Karpas-422 (cell line): Measurements from ENCODE around the gene HOXC9. TPM values are rescaled to one million over a fixed set of nuclear protein-coding genes. Genes with fewer than 3 reads are reported as not detected.

ENCODE experiments used
- DNase-seq: peaks from one replicate; pipeline ENCODE4 v3.0.0-alpha.2; 2015
- H2AFZ ChIP-seq: fragments of 200-600 bp; sonication (generic); 2 replicates; pipeline ENCODE4 v1.6.1; 2014; ENCODE audit warnings: antibody characterized with exemption, low read length, mixed read lengths
- H3K27ac ChIP-seq: fragments of 200-600 bp; sonication (generic); 2 replicates; pipeline ENCODE4 v1.5.1; 2014; ENCODE audit warnings: mild to moderate bottlenecking, low read length, moderate library complexity
- H3K27me3 ChIP-seq: fragments of 200-600 bp; sonication (generic); 2 replicates; pipeline ENCODE4 v1.6.1; 2014; ENCODE audit warnings: low read length, mixed read lengths
- H3K36me3 ChIP-seq: fragments of 200-600 bp; sonication (generic); 2 replicates; pipeline ENCODE4 v1.6.1; 2014; ENCODE audit warnings: low read length, mixed read lengths; ENCODE audit not compliant: insufficient read depth
- H3K4me1 ChIP-seq: fragments of 200-600 bp; sonication (generic); 2 replicates; pipeline ENCODE4 v1.6.1; 2014; ENCODE audit warnings: mild to moderate bottlenecking, low read length, mixed read lengths
- H3K4me2 ChIP-seq: fragments of 200-600 bp; sonication (generic); 2 replicates; pipeline ENCODE4 v1.6.1; 2014; ENCODE audit warnings: low read length, low read depth, mild to moderate bottlenecking; ENCODE audit not compliant: poor library complexity, severe bottlenecking
- H3K4me3 ChIP-seq: fragments of 200-600 bp; sonication (generic); 2 replicates; pipeline ENCODE4 v1.5.1; 2014; ENCODE audit warnings: mild to moderate bottlenecking, antibody characterized with exemption, low read length, mixed read lengths
- H3K79me2 ChIP-seq: fragments of 200-600 bp; sonication (generic); 2 replicates; pipeline ENCODE4 v1.6.1; 2014; ENCODE audit warnings: mild to moderate bottlenecking, low read length, mixed read lengths
- H3K9ac ChIP-seq: fragments of 200-600 bp; sonication (generic); 2 replicates; pipeline ENCODE4 v1.6.0; 2014; ENCODE audit warnings: low read length
- H3K9me2 ChIP-seq: fragments of 200-600 bp; sonication (generic), shearing (Covaris generic); replicated peaks from 2 replicates; pipeline ENCODE4 v1.6.0; 2014; ENCODE audit warnings: mild to moderate bottlenecking, low read length, moderate library complexity; ENCODE audit not compliant: insufficient read depth
- H3K9me3 ChIP-seq: fragments of 300-700, 200-600 bp; sonication (generic); 2 replicates; pipeline ENCODE4 v1.6.1; 2014; ENCODE audit warnings: low read length, mixed read lengths
- H4K20me1 ChIP-seq: fragments of 200-600 bp; sonication (generic); 2 replicates; pipeline ENCODE4 v1.6.1; 2014; ENCODE audit warnings: mild to moderate bottlenecking, antibody characterized with exemption, low read length, low read depth; ENCODE audit not compliant: insufficient read depth
- total RNA-seq: library from RNA; depleted of rRNA; stranded (reverse); fragments of >200 nt; shearing (Covaris generic); gene quantifications from 2 replicates; pipeline ENCODE4 v1.2.3, GENCODE V29; 2014; ENCODE audit warnings: low replicate concordance

HOXC9 gene
- total RNA-seq, 1 experiment from 2014 or later: not detected

DNA sequence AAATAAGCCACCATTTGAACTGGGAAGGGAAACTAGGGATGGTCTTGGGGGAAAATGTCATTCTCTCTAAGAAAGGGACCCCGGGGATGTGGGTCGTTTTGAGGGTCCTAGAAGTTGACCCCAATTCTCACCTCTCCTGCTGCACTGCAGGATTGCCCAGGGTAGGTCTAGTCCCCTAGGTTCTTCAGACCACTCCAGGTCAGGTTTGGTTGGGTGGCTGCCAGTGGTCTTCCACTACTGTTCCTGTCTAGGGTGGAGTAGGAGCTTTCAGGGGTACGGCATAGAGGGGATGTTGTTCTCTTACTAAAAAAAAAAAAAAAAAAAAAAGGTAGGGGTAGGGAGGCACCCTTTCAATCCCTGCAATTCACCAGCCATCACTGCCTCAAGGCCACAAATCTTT, 16.1 kb downstream of the HOXC9 start:
- Histone ChIP-seq H3K4me1 (peaks cover 22% of the 10 kb centered on the region), H3K4me2 (peak overlapping the region; percentile 98), H3K4me3 (no peak overlapping the region), H4K20me1 (no peaks in the 10 kb centered on the region), H3K9me3 (no peaks in the 10 kb centered on the region), H2AFZ (no peak overlapping the region), H3K36me3 (no peaks in the 10 kb centered on the region), H3K27me3 (no peaks in the 10 kb centered on the region), H3K27ac (no peak overlapping the region), H3K9ac (no peak overlapping the region), H3K79me2 (no peaks in the 10 kb centered on the region), H3K9me2 (no peaks in the 10 kb centered on the region)
- no peak for DNase-seq

DNA sequence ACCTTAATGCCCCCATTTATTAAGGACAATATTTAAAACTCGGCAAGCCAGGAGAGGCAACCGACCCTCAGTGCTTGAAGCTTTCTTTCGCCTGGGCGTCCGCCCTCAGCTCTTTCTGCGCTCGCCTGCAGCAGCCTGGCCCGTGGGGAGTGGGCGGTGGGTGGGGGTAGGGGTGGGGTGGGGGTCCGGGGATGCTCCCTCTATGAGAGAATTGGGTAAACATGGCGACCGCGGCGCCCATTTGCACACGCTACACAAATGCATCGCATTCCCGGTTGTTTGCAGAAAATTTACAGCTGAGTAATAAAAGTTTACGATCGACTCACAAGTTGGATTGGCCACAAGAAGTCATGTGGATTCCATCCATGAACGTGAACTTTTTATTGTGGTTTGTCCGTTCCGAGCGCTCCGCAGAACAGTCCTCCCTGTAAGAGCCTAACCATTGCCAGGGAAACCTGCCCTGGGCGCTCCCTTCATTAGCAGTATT, 16.6 kb downstream of the HOXC9 start:
- Histone ChIP-seq H3K27me3 (no peaks in the 10 kb centered on the region), H4K20me1 (no peaks in the 10 kb centered on the region), H2AFZ (no peak overlapping the region), H3K9me3 (no peaks in the 10 kb centered on the region), H3K79me2 (no peaks in the 10 kb centered on the region), H3K4me3 (peak overlapping the region; percentile 75), H3K9me2 (no peaks in the 10 kb centered on the region), H3K9ac (peak overlapping the region; percentile 68), H3K4me2 (peak overlapping the region; percentile 98), H3K27ac (no peak overlapping the region), H3K36me3 (no peaks in the 10 kb centered on the region), H3K4me1 (peaks cover 19% of the 10 kb centered on the region)
- DNase-seq: no peak

DNA sequence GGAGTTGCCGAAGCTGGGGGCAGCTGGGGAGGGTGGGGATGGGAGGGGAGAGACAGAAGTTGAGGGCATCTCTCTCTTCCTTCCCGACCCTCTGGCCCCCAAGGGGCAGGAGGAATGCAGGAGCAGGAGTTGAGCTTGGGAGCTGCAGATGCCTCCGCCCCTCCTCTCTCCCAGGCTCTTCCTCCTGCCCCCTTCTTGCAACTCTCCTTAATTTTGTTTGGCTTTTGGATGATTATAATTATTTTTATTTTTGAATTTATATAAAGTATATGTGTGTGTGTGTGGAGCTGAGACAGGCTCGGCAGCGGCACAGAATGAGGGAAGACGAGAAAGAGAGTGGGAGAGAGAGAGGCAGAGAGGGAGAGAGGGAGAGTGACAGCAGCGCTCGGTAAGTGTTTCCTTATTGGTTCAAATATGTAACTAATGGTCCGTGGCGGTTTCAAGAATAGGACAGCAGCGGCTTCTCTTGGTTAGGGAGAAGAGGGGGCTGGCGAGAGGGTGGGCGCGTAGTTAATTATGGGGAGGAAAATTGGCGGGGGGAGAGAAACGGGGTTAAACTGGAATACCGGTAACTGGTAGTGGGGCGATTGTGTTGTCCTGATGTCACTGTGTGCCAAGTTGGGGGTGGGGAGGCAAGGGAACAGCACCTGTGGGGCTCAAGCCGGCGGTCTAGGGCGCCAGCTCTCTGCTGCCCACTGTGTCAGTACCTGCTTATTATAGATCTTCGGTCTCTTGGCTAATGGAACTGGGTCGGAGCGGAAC, 17.2 kb downstream of the HOXC9 start:
- Histone ChIP-seq H3K4me1 (peaks cover 19% of the 10 kb centered on the region), H3K9me3 (no peaks in the 10 kb centered on the region), H2AFZ (peak overlapping the region; percentile 44; the same call in 1 of the 2 replicates), H3K36me3 (no peaks in the 10 kb centered on the region), H3K79me2 (no peaks in the 10 kb centered on the region), H3K27ac (peak overlapping the region; percentile 69), H3K27me3 (no peaks in the 10 kb centered on the region), H3K9me2 (no peaks in the 10 kb centered on the region), H4K20me1 (no peaks in the 10 kb centered on the region), H3K4me2 (peak overlapping the region; percentile 98), H3K4me3 (peak overlapping the region; percentile 75), H3K9ac (peak overlapping the region; percentile 68)
- DNase-seq: peak; percentile 70

DNA sequence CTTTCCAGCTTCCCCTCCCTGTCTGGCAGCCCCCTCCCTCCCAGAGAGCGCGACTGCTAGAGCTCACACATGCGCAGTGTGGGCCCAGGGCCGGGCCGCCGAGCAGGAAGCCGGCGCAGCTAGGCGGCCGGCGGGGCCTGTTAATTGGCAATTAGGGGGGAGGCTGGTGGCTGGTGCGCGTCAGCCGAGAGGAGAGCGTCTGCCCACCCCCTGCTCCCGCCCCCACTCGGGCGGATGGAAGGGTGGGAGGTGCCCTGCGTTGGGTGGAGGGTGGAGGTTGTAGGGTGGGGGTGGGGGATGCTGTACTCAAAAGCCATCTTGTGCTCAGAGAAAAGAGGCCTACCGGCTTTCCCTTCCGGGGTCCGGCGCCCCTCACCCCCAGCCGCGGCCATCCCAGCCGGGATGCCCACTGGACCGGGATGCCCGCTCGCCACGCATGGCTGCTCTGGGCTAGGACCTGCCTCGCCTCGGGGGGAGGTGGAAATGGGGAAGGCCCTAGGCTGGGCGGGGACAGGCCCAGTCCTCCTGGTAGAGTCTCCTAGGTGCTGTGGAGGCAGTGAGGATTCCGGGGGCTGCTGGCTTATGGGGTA, 18.0 kb downstream of the HOXC9 start:
- no peaks in the 10 kb centered on the region for H4K20me1 ChIP-seq
- H3K27ac ChIP-seq: peak overlapping the region; percentile 81
- H3K27me3 ChIP-seq: no peaks in the 10 kb centered on the region
- H3K4me3 ChIP-seq: peak overlapping the region; percentile 75
- H3K4me1 ChIP-seq: peaks cover 19% of the 10 kb centered on the region
- no peaks in the 10 kb centered on the region for H3K9me2 ChIP-seq
- H3K9me3 ChIP-seq: no peaks in the 10 kb centered on the region
- H2AFZ ChIP-seq: peak overlapping the region; percentile 90
- H3K4me2 ChIP-seq: peak overlapping the region; percentile 98
- H3K79me2 ChIP-seq: no peaks in the 10 kb centered on the region
- H3K36me3 ChIP-seq: no peaks in the 10 kb centered on the region
- peak; percentile 98 for DNase-seq
- H3K9ac ChIP-seq: peak overlapping the region; percentile 92

DNA sequence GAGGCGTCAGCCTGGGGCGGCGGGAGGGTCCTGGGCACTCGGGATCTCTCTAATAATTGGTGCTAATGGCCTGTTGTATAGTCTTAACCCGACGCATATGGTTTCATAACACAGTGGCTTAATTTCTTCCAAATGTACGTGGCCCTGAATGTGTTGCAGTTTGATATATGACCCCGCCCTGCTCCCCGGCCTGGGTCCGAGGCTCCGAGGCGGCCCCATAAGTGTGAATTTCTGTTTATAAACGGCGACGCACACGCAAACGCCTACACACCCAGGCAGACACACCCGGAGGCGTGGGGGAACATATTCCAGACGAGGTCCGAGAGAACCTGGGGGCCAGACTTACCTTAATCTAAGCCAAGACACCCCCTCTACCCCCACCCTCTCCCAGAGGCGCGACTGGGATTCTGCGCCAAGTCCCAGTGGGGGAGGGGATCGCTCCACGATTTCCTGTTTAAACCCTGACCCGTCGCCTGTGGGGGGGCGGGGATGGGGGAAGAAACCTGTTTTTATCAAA, 18.6 kb downstream of the HOXC9 start:
- peak overlapping the region; percentile 98 for H3K4me2 ChIP-seq
- H4K20me1 ChIP-seq: no peaks in the 10 kb centered on the region
- no peaks in the 10 kb centered on the region for H3K27me3 ChIP-seq
- H3K36me3 ChIP-seq: no peaks in the 10 kb centered on the region
- peak overlapping the region; percentile 90 for H2AFZ ChIP-seq
- no peak for DNase-seq
- H3K4me1 ChIP-seq: peaks cover 19% of the 10 kb centered on the region
- H3K79me2 ChIP-seq: no peaks in the 10 kb centered on the region
- H3K9me3 ChIP-seq: no peaks in the 10 kb centered on the region
- H3K9ac ChIP-seq: peak overlapping the region; percentile 92
- H3K27ac ChIP-seq: peak overlapping the region; percentile 81
- peak overlapping the region; percentile 75 for H3K4me3 ChIP-seq
- no peaks in the 10 kb centered on the region for H3K9me2 ChIP-seq

DNA sequence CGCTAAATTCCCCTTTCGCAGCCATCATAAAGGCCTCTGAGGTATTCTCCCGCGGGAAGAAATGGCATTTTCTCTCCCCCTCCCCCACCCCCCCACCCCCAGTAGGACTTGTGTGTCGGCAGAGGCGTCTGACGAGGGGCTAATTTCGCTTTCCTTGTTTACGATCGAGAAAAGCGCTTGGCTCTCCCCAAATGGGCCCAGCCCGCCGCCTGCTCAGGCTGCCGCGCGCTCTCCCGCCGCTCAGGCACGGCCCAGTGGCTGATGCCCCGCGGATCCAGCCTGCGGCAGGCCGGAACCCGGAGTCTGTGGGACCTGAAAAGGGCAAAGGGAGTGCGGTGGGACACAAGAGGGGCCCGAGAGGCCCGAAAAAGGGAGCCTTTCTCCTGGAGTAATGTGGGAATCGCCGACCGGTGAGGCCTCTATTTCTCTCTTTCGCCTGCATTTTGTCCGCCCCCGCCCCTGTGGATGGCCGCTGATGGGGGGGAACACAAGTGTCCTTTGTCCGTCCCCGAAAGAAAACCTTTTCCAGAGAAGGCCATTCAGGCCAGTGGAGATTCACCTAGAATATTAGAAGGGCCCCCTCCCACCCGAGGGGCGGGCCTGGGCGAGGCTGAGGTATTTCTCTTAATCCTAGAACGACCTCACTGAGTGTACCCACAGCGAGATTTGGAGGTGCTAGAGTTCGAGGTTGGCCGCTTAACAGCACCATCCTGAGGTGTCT, 19.3 kb downstream of the HOXC9 start:
- no peak for DNase-seq
- Histone ChIP-seq H3K9me3 (no peaks in the 10 kb centered on the region), H3K27ac (no peak overlapping the region), H3K4me3 (no peak overlapping the region), H3K4me2 (no peak overlapping the region), H4K20me1 (no peaks in the 10 kb centered on the region), H3K9ac (no peak overlapping the region), H3K79me2 (no peaks in the 10 kb centered on the region), H3K9me2 (no peaks in the 10 kb centered on the region), H3K4me1 (peaks cover 19% of the 10 kb centered on the region), H3K36me3 (no peaks in the 10 kb centered on the region), H2AFZ (no peak overlapping the region), H3K27me3 (no peaks in the 10 kb centered on the region)

DNA sequence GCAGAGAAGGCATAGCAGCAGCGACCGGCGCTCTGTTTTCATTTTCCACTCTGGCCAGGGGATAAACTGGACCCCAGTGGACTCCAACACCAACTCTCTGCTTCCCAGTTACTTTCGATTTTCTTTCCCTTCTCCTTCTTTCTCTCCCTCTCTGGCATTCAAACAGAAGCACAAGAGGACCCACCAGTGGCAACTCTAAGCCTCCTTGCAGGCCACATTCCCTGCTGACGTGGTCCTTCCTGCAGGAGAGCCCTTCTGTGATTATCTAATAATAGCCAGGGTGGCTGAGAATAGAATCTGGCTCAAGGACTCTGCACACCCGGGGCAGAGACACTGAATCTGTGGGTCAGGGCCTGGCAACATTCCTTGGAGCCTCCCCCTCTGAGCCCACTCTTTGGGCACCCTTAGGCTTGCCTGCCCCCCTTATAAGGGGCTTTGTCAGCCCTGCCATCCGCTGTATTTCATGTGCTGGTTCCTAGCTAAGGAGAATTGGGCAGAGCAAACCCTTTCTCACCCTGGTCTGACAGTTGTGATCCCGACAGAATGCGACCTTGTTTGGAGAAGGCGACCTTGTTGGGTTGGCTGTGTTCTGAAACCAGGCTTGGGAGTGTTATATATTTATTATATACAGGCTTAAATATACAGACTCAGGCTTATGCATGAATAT, 20.1 kb downstream of the HOXC9 start:
- Histone ChIP-seq H3K9ac (no peak overlapping the region), H2AFZ (no peak overlapping the region), H3K27ac (no peak overlapping the region), H3K36me3 (no peaks in the 10 kb centered on the region), H3K4me2 (no peak overlapping the region), H4K20me1 (no peaks in the 10 kb centered on the region), H3K4me1 (peaks cover 19% of the 10 kb centered on the region), H3K27me3 (no peaks in the 10 kb centered on the region), H3K4me3 (no peak overlapping the region), H3K9me3 (no peaks in the 10 kb centered on the region), H3K79me2 (no peaks in the 10 kb centered on the region), H3K9me2 (no peaks in the 10 kb centered on the region)
- DNase-seq: no peak
